ENCODE results near the gene GGA3. TPM values are rescaled to one million over a fixed set of nuclear protein-coding genes. Genes with fewer than 3 reads are reported as not detected.

Gene GGA3
- polyA plus RNA-seq, 1 donor (not counting 4 experiments of a cell fraction or from before 2014, with no cell fraction given) = 25.2 TPM

DNA sequence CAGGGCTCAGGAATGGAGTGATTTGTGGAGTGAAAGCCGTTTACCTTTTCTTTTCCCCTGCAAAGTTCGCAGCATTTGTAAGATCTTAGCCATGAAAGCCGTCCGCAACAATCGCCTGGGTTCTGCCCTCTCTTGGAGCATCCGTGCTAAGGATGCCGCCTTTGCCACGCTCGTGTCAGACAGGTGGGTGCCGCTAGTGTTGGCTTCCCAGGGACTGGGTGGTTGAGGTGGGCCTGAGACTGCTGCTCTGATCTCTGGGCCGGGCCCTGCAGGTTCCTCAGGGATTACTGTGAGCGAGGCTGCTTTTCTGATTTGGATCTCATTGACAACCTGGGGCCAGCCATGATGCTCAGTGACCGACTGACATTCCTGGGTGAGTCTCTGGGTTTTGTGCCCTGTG lies 28.6 kb downstream of the GGA3 start:
- no peaks in the 10 kb centered on the region for H3K4me1 ChIP-seq (ENCODE audit: control insufficient read depth, extremely low read depth, insufficient read depth, low read length)
- no peaks in the 10 kb centered on the region for H3K9me3 ChIP-seq (ENCODE audit: control insufficient read depth, low read depth, low read length)
- no peaks in the 10 kb centered on the region for H3K79me2 ChIP-seq (ENCODE audit: control insufficient read depth, insufficient read depth, low read length)
- TF ChIP-seq EZH2 (IDR thresholded peaks at IDR 0.05; ENCODE audit: low read length) = no peak
- TF ChIP-seq, protein P1, sequence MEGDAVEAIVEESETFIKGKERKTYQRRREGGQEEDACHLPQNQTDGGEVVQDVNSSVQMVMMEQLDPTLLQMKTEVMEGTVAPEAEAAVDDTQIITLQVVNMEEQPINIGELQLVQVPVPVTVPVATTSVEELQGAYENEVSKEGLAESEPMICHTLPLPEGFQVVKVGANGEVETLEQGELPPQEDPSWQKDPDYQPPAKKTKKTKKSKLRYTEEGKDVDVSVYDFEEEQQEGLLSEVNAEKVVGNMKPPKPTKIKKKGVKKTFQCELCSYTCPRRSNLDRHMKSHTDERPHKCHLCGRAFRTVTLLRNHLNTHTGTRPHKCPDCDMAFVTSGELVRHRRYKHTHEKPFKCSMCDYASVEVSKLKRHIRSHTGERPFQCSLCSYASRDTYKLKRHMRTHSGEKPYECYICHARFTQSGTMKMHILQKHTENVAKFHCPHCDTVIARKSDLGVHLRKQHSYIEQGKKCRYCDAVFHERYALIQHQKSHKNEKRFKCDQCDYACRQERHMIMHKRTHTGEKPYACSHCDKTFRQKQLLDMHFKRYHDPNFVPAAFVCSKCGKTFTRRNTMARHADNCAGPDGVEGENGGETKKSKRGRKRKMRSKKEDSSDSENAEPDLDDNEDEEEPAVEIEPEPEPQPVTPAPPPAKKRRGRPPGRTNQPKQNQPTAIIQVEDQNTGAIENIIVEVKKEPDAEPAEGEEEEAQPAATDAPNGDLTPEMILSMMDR (optimal IDR thresholded peaks at IDR 0.05 in 1 of 3, IDR thresholded peaks at IDR 0.05 in 1 of 3, conservative IDR thresholded peaks at IDR 0.05 in 1 of 3; ENCODE audit: extremely low read depth in 1 of 3, insufficient read depth in 2 of 3, low read length in 3 of 3) = no peak
- DNase-seq (ENCODE audit: low read depth, low spot score) = no peak
- H3K27me3 ChIP-seq (ENCODE audit: control insufficient read depth, extremely low read depth, insufficient read depth, low read length) = no peaks in the 10 kb centered on the region
- H3K9ac ChIP-seq (ENCODE audit: control insufficient read depth, extremely low read depth, insufficient read depth, low read length) = no peak overlapping the region
- H3K4me2 ChIP-seq (ENCODE audit: control insufficient read depth, extremely low read depth, insufficient read depth, low read depth, low read length) = no peak overlapping the region
- no peaks in the 10 kb centered on the region for H3K9me1 ChIP-seq (ENCODE audit: control insufficient read depth, extremely low read depth, insufficient read depth, low read length)
- no peaks in the 10 kb centered on the region for H4K20me1 ChIP-seq (ENCODE audit: control insufficient read depth, extremely low read depth, insufficient read depth, low read length)
- no peak overlapping the region for H3K4me3 ChIP-seq (ENCODE audit: control insufficient read depth in 2 of 3, extremely low read depth in 1 of 3, insufficient read depth in 2 of 3, low read depth in 1 of 3, low read length in 3 of 3)
- dilution Hi-C loops (cut with MboI; ENCODE audit: extremely low pct_ligation_motif_present, low sequenced_read_pairs) = no loop called here
- no peak overlapping the region for H2AFZ ChIP-seq (ENCODE audit: control insufficient read depth, low read length)
- peaks cover 48 to 64% of the 10 kb centered on the region in 2 experiments for H3K36me3 ChIP-seq (ENCODE audit: control insufficient read depth in 2 of 2, extremely low read depth in 1 of 2, insufficient read depth in 2 of 2, low read length in 2 of 2)
- no peak overlapping the region for H3K27ac ChIP-seq (ENCODE audit: control insufficient read depth, insufficient read depth, low read length)
- no peak for FAIRE-seq

- H2AFZ ChIP-seq (ENCODE audit: control insufficient read depth, low read length) = no peak overlapping the region
- no peaks in the 10 kb centered on the region for H3K4me1 ChIP-seq (ENCODE audit: control insufficient read depth, extremely low read depth, insufficient read depth, low read length)
- H3K9me3 ChIP-seq (ENCODE audit: control insufficient read depth, low read depth, low read length) = no peaks in the 10 kb centered on the region
- H3K27me3 ChIP-seq (ENCODE audit: control insufficient read depth, extremely low read depth, insufficient read depth, low read length) = no peaks in the 10 kb centered on the region
- dilution Hi-C loops (cut with MboI; ENCODE audit: extremely low pct_ligation_motif_present, low sequenced_read_pairs) = no loop called here
- no peak overlapping the region for H3K4me2 ChIP-seq (ENCODE audit: control insufficient read depth, extremely low read depth, insufficient read depth, low read depth, low read length)
- FAIRE-seq = no peak
- peaks cover 42 to 59% of the 10 kb centered on the region in 2 experiments for H3K36me3 ChIP-seq (ENCODE audit: control insufficient read depth in 2 of 2, extremely low read depth in 1 of 2, insufficient read depth in 2 of 2, low read length in 2 of 2)
- H3K79me2 ChIP-seq (ENCODE audit: control insufficient read depth, insufficient read depth, low read length) = no peaks in the 10 kb centered on the region
- H3K4me3 ChIP-seq (ENCODE audit: control insufficient read depth in 2 of 3, extremely low read depth in 1 of 3, insufficient read depth in 2 of 3, low read depth in 1 of 3, low read length in 3 of 3) = no peak overlapping the region
- no peaks in the 10 kb centered on the region for H3K9me1 ChIP-seq (ENCODE audit: control insufficient read depth, extremely low read depth, insufficient read depth, low read length)
- no peak for DNase-seq (ENCODE audit: low read depth, low spot score)
- no peak for TF ChIP-seq EZH2 (IDR thresholded peaks at IDR 0.05; ENCODE audit: low read length)
- TF ChIP-seq, protein P1 (optimal IDR thresholded peaks at IDR 0.05 in 1 of 3, IDR thresholded peaks at IDR 0.05 in 1 of 3, conservative IDR thresholded peaks at IDR 0.05 in 1 of 3; ENCODE audit: extremely low read depth in 1 of 3, insufficient read depth in 2 of 3, low read length in 3 of 3) = no peak
- no peak overlapping the region for H3K9ac ChIP-seq (ENCODE audit: control insufficient read depth, extremely low read depth, insufficient read depth, low read length)
- no peak overlapping the region for H3K27ac ChIP-seq (ENCODE audit: control insufficient read depth, insufficient read depth, low read length)
- no peaks in the 10 kb centered on the region for H4K20me1 ChIP-seq (ENCODE audit: control insufficient read depth, extremely low read depth, insufficient read depth, low read length)
Measured at GRCh38 chr17:75231741-75232464, 29.5 kb downstream of the GGA3 start.
